Adrenal gland (tissue), 5 donors: ENCODE measurements around the gene HSD11B2.

Experiments used
- CTCF ChIP-seq, 6 experiments: fragments of 450-650 bp in 4 of 6; fragments of 200-600 bp in 2 of 6; sonication (generic) in 1 of 6; IDR thresholded peaks; 1 replicate in 5 of 6; 2 replicates in 1 of 6; pipeline versions ENCODE4 v1.5.1 to v1.8.0; 2016 to 2021; ENCODE audit warnings: antibody characterized with exemption in 6 of 6, mild to moderate bottlenecking in 2 of 6, moderate library complexity in 1 of 6
- POLR2A ChIP-seq, 2 donors: fragments of 450-650 bp; IDR thresholded peaks; one replicate each; pipeline ENCODE4 v1.6.1; 2017; ENCODE audit warnings: antibody characterized with exemption in 2 of 2, mild to moderate bottlenecking in 2 of 2, moderate library complexity in 1 of 2
- donor health status: DM: no; HTN: no; CAD: no.

- TF ChIP-seq CTCF (IDR thresholded peaks at IDR 0.05) = no peak
- no peak for TF ChIP-seq POLR2A (IDR thresholded peaks at IDR 0.05)
Observed at GRCh38 chr16:67460168-67460567, 29.2 kb downstream of the HSD11B2 start.
